Activated gamma-delta T cell treated with Interleukin-2 at 50 U/mL for 16 hours (primary cell): ENCODE results near the gene ADCK2.
"Not testable (repeated sequence)": the region's sequence is repeated elsewhere in the genome, so short reads cannot be mapped to it uniquely, and the experiment has no call there.

Experiments used
- DNase-seq: peaks from one replicate; pipeline ENCODE4 v3.0.0-alpha.2; 2020

ADCK2 gene

DNA sequence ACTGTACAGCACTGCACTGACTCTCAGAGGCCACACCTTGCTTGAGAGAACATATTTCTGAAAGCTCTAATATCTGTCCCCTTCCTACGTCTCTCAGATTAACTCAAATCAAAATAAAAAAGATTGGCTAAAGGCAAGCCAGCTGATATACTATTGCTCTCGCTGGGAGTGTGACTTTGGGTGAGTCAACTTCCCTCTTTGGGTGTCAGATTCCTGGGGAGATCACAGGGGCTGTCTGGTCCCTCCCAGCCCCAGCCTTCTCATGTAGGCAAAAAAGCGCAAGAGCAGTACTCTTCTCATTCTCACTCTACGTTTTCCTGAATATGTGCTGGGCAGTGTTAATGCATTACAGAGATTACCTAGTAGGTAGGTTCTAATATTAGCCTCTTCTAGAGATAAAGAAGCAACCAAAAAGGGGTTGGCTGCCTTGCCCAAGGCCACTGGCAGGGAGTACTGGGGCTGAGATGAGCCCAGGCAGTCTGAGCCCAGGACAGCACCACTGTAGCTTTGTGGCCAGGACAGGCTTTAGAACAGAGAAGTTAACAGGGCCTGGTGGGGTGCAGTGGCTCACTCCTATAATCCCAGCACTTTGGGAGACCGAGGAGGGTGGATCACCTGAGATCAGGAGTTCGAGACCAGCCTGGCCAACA, 23.1 kb upstream of the ADCK2 start:
- DNase-seq: no peak

DNA sequence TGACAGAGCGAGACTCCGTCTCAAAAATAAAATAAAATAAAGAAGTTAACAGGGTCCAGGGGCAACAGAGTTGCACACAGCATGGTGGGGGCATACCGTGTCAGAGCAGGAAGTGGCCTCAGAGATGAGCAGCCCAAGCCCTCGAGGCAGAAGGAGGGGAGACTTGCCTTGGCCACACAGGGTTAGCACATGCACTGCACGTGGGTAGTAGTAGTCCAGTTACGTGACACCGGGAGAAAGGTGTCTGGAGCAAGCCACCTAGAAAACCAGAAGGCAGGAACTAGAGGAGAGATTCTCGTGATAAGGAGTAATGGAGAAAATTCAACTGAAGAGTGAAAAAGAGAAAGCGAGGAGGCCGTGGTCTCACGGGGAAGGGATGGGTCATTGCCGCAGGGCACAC, 22.4 kb upstream of the ADCK2 start:
- DNase-seq: no peak

DNA sequence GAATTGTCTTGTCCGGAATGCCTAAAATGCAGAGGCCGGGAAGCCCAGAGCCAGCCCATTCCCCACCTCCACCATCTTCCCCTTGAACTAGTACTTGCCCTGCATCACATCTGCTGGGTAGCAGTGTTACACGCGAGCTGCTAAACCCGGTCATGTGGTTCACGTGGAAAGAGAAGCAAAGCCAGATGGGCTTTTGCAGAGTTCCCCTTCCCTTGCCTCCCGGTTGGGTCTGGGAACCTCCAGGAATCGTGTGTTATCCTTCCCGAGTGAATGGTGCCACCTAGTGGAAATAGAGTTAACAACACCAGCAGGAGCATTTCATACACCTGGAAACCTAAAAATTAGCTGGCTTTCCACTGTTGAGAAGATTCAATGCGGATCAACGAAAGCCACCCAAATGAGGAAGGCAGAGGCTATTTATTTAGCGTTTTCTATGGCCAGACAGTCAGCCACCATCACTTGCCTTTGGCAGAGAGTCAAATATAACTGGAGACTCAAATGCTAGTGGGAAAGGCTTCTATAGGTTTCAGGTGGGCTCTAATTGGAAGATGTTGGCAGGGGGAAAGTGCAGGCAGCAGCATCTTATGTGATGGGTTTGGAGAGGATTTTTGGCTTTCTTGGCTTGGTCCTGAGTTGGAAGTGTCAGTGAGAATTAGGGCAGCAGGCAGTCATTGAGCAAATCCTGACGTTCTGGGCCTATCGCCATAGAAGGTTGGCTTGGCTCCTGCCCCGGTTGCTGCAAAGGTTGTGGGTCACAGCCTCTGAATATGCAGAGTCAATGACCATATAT, 19.2 kb upstream of the ADCK2 start:
- DNase-seq: no peak

DNA sequence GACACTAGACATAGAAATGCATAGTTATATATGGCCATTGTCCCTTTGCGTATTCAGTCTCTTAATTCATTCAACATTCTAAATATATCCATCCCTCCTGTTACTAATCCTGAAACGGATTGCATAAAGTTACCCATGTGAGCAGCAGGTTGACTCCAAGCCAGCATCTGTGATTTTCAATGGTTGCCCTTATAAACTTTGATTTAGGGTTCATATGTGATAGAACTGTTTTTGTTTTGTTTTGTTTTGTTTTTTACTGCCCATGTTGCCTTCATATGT, 18.7 kb upstream of the ADCK2 start:
- no peak for DNase-seq

DNA sequence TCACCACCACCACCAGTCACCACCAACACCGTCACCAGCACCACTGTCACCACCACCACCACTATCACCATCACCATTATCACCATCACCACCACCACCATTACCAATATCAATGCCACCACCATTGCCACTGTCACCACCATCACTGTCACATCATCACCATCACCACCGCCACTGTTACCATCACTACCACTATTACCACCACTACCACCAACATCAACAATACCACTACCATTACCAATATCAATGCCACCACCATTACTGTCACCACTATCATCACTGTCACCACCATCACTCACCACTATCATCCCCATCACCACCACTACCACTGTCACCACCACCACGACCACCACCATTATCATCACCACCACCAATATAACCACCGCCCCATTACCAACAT, 18.1 kb upstream of the ADCK2 start:
- DNase-seq: no peak

DNA sequence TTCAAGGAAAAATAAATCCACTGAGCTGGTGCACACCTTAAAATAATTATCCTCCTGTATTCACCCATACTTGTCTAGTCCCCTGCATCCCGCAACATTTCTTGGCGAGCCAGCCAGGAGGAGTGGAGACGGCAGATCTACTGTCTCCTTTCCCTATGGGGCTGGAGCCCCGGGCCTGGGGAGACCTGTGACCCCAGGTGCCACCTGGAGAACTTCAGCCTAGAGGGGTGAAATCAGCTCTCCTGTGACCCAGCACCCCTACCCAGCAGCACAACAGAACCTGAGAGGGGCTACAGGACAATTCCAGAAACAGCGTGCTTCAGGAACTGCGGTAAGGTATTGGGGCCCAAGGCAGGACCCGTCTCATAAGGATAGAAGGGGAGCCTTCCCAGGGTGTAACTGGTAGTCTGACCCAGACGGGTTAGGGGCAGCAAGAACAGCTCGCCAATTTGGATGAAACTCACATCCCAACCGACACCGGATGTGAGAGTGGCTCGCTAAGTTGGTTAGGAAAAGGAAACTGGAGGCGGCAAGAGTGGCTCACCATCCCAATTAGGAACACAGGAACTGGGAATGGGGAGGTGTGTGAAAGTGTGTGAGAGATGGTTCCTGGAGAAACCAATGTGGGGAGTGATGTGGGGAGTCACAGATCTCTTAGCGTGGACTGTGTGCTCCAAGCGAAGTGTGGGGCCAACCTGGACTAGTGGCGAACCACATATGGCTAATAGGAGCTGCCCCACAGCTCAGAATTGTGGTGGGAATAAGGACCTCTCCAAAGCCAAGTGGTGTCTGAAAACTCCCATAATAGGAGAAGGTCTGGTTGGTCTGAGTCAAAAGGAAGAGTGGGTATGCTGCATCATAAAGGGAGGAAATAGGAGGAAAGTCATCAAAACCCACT, 17.0 kb upstream of the ADCK2 start:
- no peak for DNase-seq

DNA sequence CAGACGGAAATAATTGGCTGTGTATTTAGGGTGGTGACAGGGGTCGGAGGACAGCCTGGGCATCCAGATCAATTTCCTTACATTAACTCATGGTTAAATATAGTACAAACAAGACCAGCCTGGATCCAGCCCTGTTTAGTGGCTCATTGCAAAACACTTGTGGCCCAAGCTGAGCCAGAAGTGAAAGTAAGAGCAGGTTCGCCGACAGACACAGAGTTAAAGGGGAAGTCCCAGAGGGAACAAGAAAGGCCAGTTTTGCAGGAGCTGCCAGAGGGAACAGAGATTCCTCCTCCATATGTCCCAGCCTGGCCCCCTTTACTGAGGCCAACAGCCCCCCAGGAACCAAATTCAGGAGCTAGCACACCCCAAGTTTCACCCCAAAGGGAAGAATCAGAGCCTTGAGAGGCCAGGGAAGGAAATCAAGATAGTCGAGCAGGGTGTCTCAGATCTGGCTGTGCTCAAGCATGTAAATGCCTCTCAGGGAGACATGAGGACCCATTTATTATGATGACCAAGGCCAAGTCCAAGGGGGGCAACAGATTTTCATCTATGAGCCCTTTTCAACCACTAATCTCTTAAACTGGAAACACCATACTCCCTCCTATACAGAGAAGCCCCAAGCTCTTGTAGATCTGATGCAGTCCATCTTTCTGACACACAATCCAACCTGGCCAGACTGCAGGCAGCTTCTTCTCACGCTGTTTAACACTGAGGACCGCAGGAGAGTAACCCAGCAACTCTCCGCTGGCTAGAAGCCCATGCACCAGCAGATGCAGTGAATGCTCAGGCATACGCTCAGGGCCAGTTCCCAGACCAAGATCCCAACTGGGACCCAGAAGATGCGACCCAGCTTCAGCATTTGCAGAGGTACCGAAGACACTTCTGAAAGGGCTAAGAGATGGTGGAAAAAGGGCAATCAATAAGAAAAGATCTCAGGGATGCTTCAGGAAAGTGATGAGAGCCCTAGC, 15.9 kb upstream of the ADCK2 start:
- no peak for DNase-seq

DNA sequence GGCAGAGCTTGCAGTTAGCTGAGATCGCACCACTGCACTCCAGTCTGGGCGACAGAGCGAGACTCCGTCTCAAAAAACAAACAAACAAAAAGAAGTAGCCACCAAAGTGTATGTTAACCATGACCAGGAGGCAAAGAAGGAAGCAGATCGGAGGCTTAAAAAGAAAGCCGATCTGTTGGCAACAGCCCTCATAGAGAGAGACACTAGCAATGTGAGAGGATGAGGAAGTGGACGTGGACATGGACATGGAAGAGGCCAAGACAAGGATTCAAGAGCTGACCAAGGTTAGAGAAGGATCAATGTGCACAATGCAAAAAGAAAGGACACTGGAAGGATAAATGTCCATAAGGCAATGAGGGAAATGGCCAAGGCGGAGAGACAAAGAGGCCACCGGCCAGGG, 14.9 kb upstream of the ADCK2 start:
- DNase-seq: no peak

DNA sequence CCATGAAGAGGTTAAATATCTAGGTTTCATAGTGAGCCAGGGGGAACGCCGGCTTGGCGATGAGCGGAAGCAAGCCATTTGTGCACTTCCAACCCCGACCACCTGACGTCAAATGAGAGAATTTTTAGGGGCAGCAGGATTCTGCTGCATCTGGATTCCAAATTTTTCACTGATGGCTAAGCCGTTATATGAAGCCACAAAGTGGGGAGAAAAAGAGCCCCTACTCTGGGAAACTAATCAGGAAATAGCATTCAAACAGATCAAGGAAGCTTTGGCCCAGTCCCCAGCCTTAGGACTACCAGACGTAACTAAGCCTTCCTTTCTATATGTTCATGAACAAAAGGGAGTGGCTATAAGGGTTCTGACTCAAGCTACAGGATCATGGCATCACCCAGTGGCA, 12.9 kb upstream of the ADCK2 start:
- no peak for DNase-seq

DNA sequence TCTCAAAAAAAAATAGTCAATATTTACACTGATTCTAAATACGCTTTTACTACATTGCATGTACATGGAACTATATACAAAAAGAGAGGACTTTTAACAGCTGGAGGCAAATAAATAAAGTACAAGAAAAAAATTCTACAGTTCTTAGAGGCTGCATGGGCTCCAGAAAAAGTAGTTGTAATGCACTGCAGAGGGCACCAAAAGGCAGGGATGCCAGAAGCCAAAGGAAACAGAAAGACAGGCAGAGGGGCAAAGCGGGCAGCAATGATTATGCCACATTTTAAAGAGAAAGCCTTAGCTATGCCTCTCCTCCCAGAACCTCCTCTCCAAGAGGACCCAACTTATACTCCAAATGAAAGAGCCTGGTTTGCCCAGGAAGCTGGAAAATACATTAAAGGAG, 11.6 kb upstream of the ADCK2 start:
- DNase-seq: no peak

DNA sequence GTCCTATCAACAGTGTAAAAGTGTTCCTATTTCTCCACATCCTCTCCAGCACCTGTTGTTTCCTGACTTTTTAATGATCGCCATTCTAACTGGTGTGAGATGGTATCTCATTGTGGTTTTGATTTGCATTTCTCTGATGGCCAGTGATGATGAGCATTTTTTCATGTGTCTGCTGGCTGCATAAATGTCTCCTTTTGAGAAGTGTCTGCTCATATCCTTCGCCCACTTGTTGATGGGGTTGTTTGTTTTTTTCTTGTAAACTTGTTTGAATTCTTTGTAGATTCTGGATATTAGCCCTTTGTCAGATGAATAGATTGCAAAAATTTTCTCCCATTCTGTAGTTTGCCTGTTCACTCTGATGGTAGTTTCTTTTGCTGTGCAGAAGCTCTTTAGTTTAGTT, 9.8 kb upstream of the ADCK2 start:
- not testable (repeated sequence) for DNase-seq

DNA sequence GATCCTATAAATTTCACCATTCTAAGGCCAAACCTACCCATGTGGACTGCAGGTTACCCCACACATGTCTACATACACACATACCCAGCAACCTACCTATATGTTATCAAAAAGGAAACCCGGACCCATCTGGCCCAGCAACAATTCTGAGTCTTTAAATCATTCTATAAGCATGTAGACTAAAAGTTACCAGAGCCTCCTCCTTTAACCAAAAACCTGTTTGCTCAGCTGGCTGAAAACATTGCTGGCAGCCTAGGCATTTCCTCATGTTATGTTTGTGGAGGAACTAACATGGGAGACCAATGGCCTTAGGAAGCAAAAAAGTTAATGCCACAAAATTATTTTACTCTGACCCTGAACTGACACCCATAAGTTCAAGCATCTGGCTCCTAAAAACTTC, 5.3 kb upstream of the ADCK2 start:
- DNase-seq: no peak

DNA sequence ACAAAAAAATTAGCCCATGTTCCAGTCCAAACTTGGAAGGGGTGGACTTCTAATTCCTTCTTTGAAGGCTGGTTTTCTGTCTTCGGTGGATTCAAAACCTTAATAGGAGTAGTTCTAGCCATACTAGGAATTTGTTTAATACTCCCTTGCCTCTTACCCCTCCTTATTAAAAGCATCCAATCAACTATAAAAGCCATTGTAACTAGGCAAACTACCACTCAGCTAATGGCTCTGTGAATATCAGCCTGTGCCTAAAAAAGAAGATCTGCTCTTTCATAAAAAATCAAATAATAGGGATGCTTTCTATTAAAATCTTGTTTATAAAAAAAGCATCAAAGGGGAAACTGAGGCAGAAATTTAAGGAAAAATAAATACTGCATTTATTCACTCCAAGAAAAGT, 4.1 kb upstream of the ADCK2 start:
- no peak for DNase-seq

DNA sequence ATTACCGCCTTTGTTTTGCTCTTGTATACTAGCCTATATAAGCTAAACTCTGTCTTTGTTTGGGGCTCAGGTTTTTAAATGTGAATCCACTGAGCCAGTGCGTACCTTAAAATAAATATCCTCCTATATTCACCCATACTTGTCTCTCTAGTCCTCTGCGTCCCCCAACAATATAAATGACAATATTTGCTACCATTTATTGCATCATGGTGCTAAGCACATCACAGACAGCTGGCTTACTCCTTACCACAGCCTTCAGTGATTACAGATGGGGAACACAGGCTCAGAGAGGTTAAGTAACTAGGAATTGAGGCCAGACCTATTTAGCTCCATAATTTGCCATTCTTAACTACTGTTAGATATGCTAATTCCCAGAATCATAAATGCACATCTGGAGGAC, 3.4 kb upstream of the ADCK2 start:
- DNase-seq: no peak

DNA sequence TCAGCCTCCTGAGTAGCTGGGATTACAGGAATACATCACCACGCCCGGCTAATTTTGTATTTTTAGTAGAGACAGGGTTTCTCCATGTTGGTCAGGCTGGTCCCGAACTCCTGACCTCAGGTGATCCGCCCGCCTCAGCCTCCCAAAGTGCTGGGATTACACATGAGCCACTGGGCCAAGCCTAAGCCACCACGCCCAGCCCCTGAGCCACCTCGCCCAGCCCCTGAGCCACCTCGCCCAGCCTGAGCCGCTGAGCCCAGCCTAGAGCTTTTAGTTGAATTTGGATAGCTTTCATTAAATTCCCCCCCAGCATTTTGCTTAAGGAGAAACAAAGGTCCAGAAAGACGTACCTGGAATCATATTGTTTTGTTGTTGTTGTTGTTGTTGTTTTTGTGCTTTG, 2.9 kb upstream of the ADCK2 start:
- not testable (repeated sequence) for DNase-seq

DNA sequence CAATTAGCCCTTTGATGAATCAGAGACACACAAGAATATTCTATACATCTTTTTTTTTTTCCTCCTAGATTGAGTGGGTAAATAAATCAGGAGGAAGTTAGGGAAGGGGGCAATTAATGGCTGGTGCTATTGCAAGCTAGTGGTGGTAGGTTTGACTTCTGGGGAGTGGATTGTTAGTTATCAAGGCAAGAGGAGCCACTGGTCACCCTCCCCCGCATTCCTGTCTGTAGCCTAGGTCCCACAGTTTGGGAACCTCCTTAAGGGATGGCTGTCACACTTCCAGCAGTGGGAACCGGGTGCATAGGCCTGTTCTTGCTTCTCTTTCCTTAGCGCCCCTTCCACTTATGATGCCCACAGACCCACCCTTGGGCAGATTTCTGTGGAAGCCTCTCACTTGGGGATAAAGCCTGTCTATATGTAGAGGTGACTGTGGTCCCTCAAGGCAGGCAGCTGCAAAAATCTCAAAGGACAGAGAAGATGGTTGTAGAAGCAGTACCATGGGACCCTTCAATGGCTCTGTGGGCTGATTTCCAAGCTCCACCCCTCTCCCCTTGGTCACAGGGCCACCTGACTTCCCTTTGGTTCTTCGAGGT, 2.3 kb upstream of the ADCK2 start:
- no peak for DNase-seq

DNA sequence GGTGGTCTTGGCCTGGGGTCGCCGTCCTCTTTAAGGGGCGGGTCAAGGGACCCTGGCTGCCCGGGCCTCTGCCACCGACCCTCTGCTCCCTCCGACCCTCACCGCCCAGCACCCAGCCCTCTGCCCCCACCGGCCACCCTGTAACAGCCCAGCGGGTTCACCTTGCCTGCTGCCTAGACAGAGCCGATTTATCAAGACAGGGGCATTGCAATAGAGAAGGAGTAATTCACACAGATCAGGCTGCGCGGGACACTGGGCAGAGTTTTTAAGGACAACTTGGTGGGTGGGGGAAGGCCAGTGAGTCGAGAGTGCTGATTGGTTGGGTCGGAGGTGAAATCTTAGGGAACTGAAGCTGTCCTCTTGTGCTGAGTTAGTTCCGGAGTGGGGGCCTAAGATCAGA, 779 bp upstream of the ADCK2 start:
- no peak for DNase-seq

DNA sequence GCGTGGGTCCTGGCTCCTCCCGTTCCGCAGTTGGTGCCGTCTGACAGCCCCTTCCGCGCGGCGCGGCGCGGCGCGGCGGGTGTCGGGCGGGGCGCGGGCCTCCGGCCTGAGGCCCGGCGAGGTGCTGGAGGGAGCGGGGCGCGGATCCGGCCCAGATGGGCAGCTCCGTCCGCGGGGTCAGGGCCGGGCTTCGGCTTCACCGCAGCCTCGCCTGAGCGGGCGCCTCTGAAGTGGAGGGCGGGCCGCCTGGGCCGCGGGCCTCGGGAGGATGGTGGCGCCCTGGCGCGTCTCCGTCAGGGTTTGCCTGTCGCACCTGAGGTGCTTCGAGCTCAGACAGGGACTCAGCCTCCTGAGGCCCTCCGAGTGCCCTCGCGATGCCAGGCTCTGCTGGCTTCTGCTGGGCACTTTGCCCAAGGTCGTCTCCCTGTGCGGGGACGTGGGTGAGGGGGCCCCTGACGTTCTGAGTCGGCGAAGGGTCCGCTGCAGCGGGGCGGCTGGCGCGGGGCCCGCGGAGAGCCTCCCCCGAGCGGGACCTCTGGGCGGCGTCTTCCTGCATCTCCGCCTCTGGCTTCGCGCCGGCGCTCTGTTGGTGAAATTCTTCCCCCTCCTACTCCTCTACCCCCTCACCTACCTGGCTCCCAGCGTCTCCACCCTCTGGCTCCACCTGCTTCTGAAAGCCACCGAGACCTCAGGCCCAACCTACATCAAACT, 473 bp downstream of the ADCK2 start:
- peak; percentile 43 for DNase-seq

DNA sequence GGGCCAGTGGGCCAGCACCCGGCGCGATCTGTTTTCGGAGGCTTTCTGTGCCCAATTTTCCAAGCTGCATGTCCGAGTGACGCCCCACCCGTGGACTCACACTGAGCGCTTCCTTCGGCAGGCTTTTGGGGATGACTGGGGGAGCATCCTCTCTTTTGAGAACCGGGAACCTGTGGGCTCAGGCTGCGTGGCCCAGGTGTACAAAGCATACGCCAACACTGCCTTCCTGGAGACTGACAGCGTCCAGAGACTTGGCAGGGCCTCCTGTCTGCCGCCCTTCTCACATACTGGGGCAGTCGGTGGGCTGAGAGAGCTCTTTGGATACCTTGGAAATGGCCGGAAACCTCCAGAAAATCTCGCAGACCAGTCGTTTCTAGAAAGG, 1.0 kb downstream of the ADCK2 start:
- DNase-seq: no peak

DNA sequence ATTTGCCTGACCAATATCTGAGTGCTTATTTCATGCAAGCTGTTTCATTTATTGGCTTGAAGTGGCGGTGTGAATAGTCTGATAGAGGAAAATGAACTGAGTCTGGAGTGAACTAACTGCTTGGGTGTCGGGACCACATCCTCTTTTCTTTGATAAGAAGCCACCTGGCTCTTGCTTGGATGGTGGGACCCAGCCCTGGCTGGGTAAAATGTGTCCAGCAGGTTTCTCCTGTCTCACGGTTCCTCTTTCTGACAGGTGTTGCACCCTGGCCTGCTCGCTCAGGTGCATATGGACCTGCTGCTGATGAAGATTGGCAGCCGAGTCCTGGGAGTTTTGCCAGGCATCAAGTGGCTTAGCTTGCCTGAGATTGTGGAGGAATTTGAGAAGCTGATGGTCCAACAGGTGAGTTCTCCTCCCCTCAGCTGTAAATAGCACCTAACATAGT, 1.6 kb downstream of the ADCK2 start:
- DNase-seq: no peak

DNA sequence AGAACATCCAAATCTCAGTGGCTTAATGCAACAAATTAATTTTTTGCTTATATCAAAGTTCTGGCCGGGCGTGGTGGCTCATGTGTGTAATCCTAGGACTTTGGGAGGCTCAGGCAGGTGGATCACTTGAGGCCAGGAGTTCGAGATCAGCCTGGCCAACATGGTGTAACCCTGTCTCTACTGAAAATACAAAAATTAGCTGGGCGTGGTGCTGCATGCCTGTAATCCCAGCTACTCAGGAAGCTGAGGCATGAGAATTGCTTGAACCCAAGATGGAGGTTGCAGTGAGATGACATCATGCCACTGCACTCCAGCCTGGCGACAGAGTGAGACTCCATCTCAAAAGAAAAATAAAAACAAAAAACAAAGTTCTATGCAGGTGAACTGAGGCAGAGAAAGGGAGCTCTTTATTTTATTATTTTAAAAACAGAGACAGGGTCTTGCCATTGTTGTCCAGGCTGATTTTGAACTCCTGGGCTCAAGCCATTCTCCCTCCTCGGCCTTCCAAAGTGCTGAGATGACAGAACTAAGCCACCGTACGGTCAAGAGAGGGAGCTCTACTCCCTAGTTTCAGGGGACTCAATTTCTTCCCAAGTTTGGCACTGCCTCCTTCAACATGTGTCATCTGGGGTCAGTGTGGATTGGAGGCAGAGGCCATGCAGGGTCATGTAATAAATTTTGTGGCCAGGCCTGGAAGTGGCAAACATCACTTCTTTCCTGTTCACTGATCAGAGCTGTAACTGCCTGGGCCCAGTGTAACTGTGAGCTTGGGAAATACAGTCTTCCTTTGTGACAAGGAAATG, 2.4 kb downstream of the ADCK2 start:
- no peak for DNase-seq
